CD4-positive, CD25-positive, alpha-beta regulatory T cell (primary cell): ENCODE measurements around the gene SPRED1. TPM values are rescaled to one million over a fixed set of nuclear protein-coding genes. Genes with fewer than 3 reads are reported as not detected.
A peak's percentile ranks its signal among the peaks of the same experiment; 100 is the strongest.

Experiments used
- ATAC-seq, 2 donors: fragments of 150-1000 bp; cut with Tn5 transposase; one replicate each; pipeline ENCODE4 v1.10.0; 2021; ENCODE audit warnings: low read depth in 2 of 2, moderate number of reproducible peaks in 2 of 2, moderate library complexity in 1 of 2
- DNase-seq, 3 donors: peaks; one replicate each; pipeline versions ENCODE4 v3.0.0 to v3.0.0-alpha.2; 2012 to 2022; ENCODE audit warnings: mixed read lengths in 1 of 3
- H3K27ac ChIP-seq: one replicate; pipeline ENCODE4 v1.7.0; 2013; ENCODE audit warnings: mild to moderate bottlenecking, low read length; ENCODE audit not compliant: insufficient read depth, poor library complexity, severe bottlenecking
- H3K27me3 ChIP-seq: one replicate; pipeline ENCODE4 v1.7.0; 2013; ENCODE audit warnings: low read length; ENCODE audit not compliant: control insufficient read depth, insufficient read depth
- H3K36me3 ChIP-seq: one replicate; pipeline ENCODE4 v1.7.0; 2013; ENCODE audit warnings: mild to moderate bottlenecking, low read length, moderate library complexity; ENCODE audit not compliant: control insufficient read depth, insufficient read depth
- H3K4me1 ChIP-seq: 2 replicates; pipeline ENCODE4 v1.7.0; 2013; ENCODE audit warnings: mild to moderate bottlenecking, low read length; ENCODE audit not compliant: insufficient read depth, control insufficient read depth, poor library complexity, severe bottlenecking
- H3K4me3 ChIP-seq: one replicate; pipeline ENCODE4 v1.7.0; 2013; ENCODE audit warnings: low read depth, mild to moderate bottlenecking, low read length, moderate library complexity
- H3K9me3 ChIP-seq, 2 experiments: 1 replicate in 1 of 2; 2 replicates in 1 of 2; pipeline ENCODE4 v1.7.0; 2013; ENCODE audit warnings: low read length in 2 of 2, mild to moderate bottlenecking in 1 of 2, moderate library complexity in 1 of 2; ENCODE audit not compliant: control insufficient read depth in 2 of 2
- H3K27ac Mint-ChIP-seq, 3 donors: one replicate each; pipeline ENCODE4 v1.8.0; 2020 to 2022; ENCODE audit warnings: mild to moderate bottlenecking in 3 of 3, mixed read lengths in 3 of 3, moderate library complexity in 2 of 3
- H3K27me3 Mint-ChIP-seq: one replicate; pipeline ENCODE4 v1.8.0; 2022; ENCODE audit warnings: mild to moderate bottlenecking, mixed read lengths
- H3K36me3 Mint-ChIP-seq: one replicate; pipeline ENCODE4 v1.8.0; 2020; ENCODE audit warnings: mixed read lengths
- H3K4me1 Mint-ChIP-seq, 4 donors: one replicate each; pipeline ENCODE4 v1.8.0; 2020 to 2022; ENCODE audit warnings: mixed read lengths in 4 of 4, mild to moderate bottlenecking in 1 of 4
- H3K4me3 Mint-ChIP-seq, 4 donors: one replicate each; pipeline ENCODE4 v1.8.0; 2020 to 2022; ENCODE audit warnings: mild to moderate bottlenecking in 4 of 4, mixed read lengths in 4 of 4, moderate library complexity in 3 of 4
- H3K9me3 Mint-ChIP-seq, 7 donors: one replicate each; pipeline ENCODE4 v1.8.0; 2020 to 2022; ENCODE audit warnings: mixed read lengths in 7 of 7, mild to moderate bottlenecking in 3 of 7, moderate library complexity in 2 of 7
- polyA plus RNA-seq, 4 donors: library from polyadenylated mRNA; unstranded; fragments of 300-500 nt; fragmentation: Illumina TruSeq; gene quantifications; one replicate each; pipeline ENCODE4 v1.2.3, GENCODE V29; 2021
- total RNA-seq: library from RNA; stranded (reverse); gene quantifications from one replicate; pipeline ENCODE4 v1.2.3, GENCODE V29; 2022

Gene SPRED1
- total and polyA plus RNA-seq, 5 donors from 2014 or later, result 0.03 TPM; not detected in 4

GRCh38 chr15:38332711-38333110 is 80.1 kb downstream of the SPRED1 start:
- no peak overlapping the region for H3K27ac Mint-ChIP-seq
- ATAC-seq, result no peak
- Histone ChIP-seq H3K27me3 (peaks cover 12% of the 10 kb centered on the region), H3K9me3 (no peaks in the 10 kb centered on the region), H3K27ac (no peak overlapping the region), H3K36me3 (no peaks in the 10 kb centered on the region), H3K4me3 (no peak overlapping the region), H3K4me1 (no peaks in the 10 kb centered on the region)
- no peaks in the 10 kb centered on the region for H3K36me3 Mint-ChIP-seq
- peaks cover 8% of the 10 kb centered on the region for H3K27me3 Mint-ChIP-seq
- no peak for DNase-seq
- no peak overlapping the region for H3K4me3 Mint-ChIP-seq
- H3K4me1 Mint-ChIP-seq, result no peaks in the 10 kb centered on the region
- H3K9me3 Mint-ChIP-seq, result no peaks in the 10 kb centered on the region

- Mint-ChIP-seq H3K4me3 (no peak overlapping the region), H3K36me3 (no peaks in the 10 kb centered on the region), H3K4me1 (no peaks in the 10 kb centered on the region), H3K27me3 (peaks cover 15% of the 10 kb centered on the region), H3K9me3 (no peaks in the 10 kb centered on the region), H3K27ac (no peak overlapping the region)
- no peak overlapping the region for H3K4me3 ChIP-seq
- H3K36me3 ChIP-seq, result no peaks in the 10 kb centered on the region
- H3K27ac ChIP-seq, result no peak overlapping the region
- peaks cover 9% of the 10 kb centered on the region for H3K27me3 ChIP-seq
- H3K9me3 ChIP-seq, result no peaks in the 10 kb centered on the region
- no peak for DNase-seq
- no peaks in the 10 kb centered on the region for H3K4me1 ChIP-seq
- no peak for ATAC-seq
Measured at GRCh38 chr15:38335116-38335515, 82.5 kb downstream of the SPRED1 start.

- Mint-ChIP-seq H3K4me3 (no peak overlapping the region), H3K4me1 (no peaks in the 10 kb centered on the region), H3K27me3 (peaks cover 37% of the 10 kb centered on the region), H3K36me3 (no peaks in the 10 kb centered on the region), H3K9me3 (peaks cover 0 to 3% (median 0%) of the 10 kb centered on the region in 7 donors), H3K27ac (no peak overlapping the region)
- Histone ChIP-seq H3K4me1 (no peaks in the 10 kb centered on the region), H3K4me3 (no peak overlapping the region), H3K9me3 (no peaks in the 10 kb centered on the region), H3K36me3 (no peaks in the 10 kb centered on the region), H3K27me3 (peaks cover 8% of the 10 kb centered on the region), H3K27ac (no peak overlapping the region)
- DNase-seq (no peak), ATAC-seq (no peak)
Measured at GRCh38 chr15:38344351-38344750, 91.7 kb downstream of the SPRED1 start.

GRCh38 chr15:38349251-38349650 is 96.6 kb downstream of the SPRED1 start:
- peaks cover 0 to 1% (median 0%) of the 10 kb centered on the region in 7 donors for H3K9me3 Mint-ChIP-seq
- no peaks in the 10 kb centered on the region for H3K9me3 ChIP-seq
- no peaks in the 10 kb centered on the region for H3K4me1 ChIP-seq
- no peak overlapping the region for H3K27ac Mint-ChIP-seq
- no peak overlapping the region for H3K4me3 ChIP-seq
- H3K27ac ChIP-seq, result no peak overlapping the region
- no peaks in the 10 kb centered on the region for H3K4me1 Mint-ChIP-seq
- peaks cover 31% of the 10 kb centered on the region for H3K27me3 Mint-ChIP-seq
- DNase-seq (no peak), ATAC-seq (no peak)
- H3K27me3 ChIP-seq, result peaks cover 2% of the 10 kb centered on the region
- H3K36me3 ChIP-seq, result no peaks in the 10 kb centered on the region
- H3K36me3 Mint-ChIP-seq, result no peaks in the 10 kb centered on the region
- H3K4me3 Mint-ChIP-seq, result no peak overlapping the region

- no peaks in the 10 kb centered on the region for H3K36me3 Mint-ChIP-seq
- no peak overlapping the region for H3K27ac ChIP-seq
- H3K36me3 ChIP-seq, result no peaks in the 10 kb centered on the region
- H3K9me3 ChIP-seq, result no peaks in the 10 kb centered on the region
- DNase-seq, result no peak
- no peaks in the 10 kb centered on the region for H3K4me1 Mint-ChIP-seq
- H3K27me3 ChIP-seq, result peaks cover 2% of the 10 kb centered on the region
- H3K27ac Mint-ChIP-seq, result no peak overlapping the region
- no peak overlapping the region for H3K4me3 Mint-ChIP-seq
- H3K27me3 Mint-ChIP-seq, result peaks cover 37% of the 10 kb centered on the region
- ATAC-seq, result no peak
- peaks cover 0 to 1% (median 0%) of the 10 kb centered on the region in 7 donors for H3K9me3 Mint-ChIP-seq
- H3K4me3 ChIP-seq, result no peak overlapping the region
- no peaks in the 10 kb centered on the region for H3K4me1 ChIP-seq
Measured at GRCh38 chr15:38351466-38351865, 98.8 kb downstream of the SPRED1 start.

- Mint-ChIP-seq H3K4me1 (no peaks in the 10 kb centered on the region), H3K27ac (no peak overlapping the region)
- DNase-seq, result peak; percentile 29 to 56 (median 46)
Measured at GRCh38 chr15:38354315-38354929, 101.8 kb downstream of the SPRED1 start.

GRCh38 chr15:38362355-38362754 is 109.7 kb downstream of the SPRED1 start:
- H3K4me3 ChIP-seq, result no peak overlapping the region
- Mint-ChIP-seq H3K27me3 (peaks cover 58% of the 10 kb centered on the region), H3K4me3 (no peak overlapping the region), H3K36me3 (no peaks in the 10 kb centered on the region), H3K27ac (no peak overlapping the region), H3K4me1 (no peaks in the 10 kb centered on the region), H3K9me3 (peaks cover 0 to 2% (median 0%) of the 10 kb centered on the region in 7 donors)
- H3K9me3 ChIP-seq, result no peaks in the 10 kb centered on the region
- no peak for ATAC-seq
- peaks cover 17% of the 10 kb centered on the region for H3K27me3 ChIP-seq
- no peak overlapping the region for H3K27ac ChIP-seq
- no peak for DNase-seq
- H3K4me1 ChIP-seq, result no peaks in the 10 kb centered on the region
- H3K36me3 ChIP-seq, result no peaks in the 10 kb centered on the region

More at GRCh38 chr15:38354315-38354929, 101.8 kb downstream of the SPRED1 start:
- no peaks in the 10 kb centered on the region for H3K36me3 Mint-ChIP-seq
- Histone ChIP-seq H3K36me3 (no peaks in the 10 kb centered on the region), H3K4me1 (no peaks in the 10 kb centered on the region), H3K27me3 (peaks cover 5% of the 10 kb centered on the region), H3K4me3 (no peak overlapping the region), H3K9me3 (no peaks in the 10 kb centered on the region), H3K27ac (no peak overlapping the region)
- H3K9me3 Mint-ChIP-seq, result no peaks in the 10 kb centered on the region
- peaks cover 42% of the 10 kb centered on the region for H3K27me3 Mint-ChIP-seq
- no peak overlapping the region for H3K4me3 Mint-ChIP-seq
- no peak for ATAC-seq

- Histone ChIP-seq H3K27me3 (peaks cover 13% of the 10 kb centered on the region), H3K36me3 (no peaks in the 10 kb centered on the region), H3K4me3 (no peak overlapping the region), H3K9me3 (no peaks in the 10 kb centered on the region), H3K4me1 (no peaks in the 10 kb centered on the region), H3K27ac (no peak overlapping the region)
- no peak for ATAC-seq
- peaks cover 43% of the 10 kb centered on the region for H3K27me3 Mint-ChIP-seq
- no peak for DNase-seq
- H3K27ac Mint-ChIP-seq, result no peak overlapping the region
- H3K4me3 Mint-ChIP-seq, result no peak overlapping the region
- H3K4me1 Mint-ChIP-seq, result no peaks in the 10 kb centered on the region
- peaks cover 0 to 2% (median 0%) of the 10 kb centered on the region in 7 donors for H3K9me3 Mint-ChIP-seq
- H3K36me3 Mint-ChIP-seq, result no peaks in the 10 kb centered on the region
Measured at GRCh38 chr15:38367476-38367875, 114.8 kb downstream of the SPRED1 start.
